Spleen (tissue), 11 donors: ENCODE data around the gene NCF4. TPM values are rescaled to one million over a fixed set of nuclear protein-coding genes. Genes with fewer than 3 reads are reported as not detected.
A peak's percentile ranks its signal among the peaks of the same experiment; 100 is the strongest.

Experiments used
- DNase-seq: peaks from one replicate; pipeline ENCODE4 v3.0.0-alpha.2; 2020
- H3K27ac ChIP-seq, 8 donors: fragments of 200-600 bp; sonication (generic) in 7 of 8; 1 replicate in 4 of 8; 2 replicates in 4 of 8; pipeline versions ENCODE4 v1.5.0 to v1.8.0; 2016 to 2021; ENCODE audit warnings: inconsistent platforms in 4 of 8, mild to moderate bottlenecking in 4 of 8, moderate library complexity in 1 of 8
- H3K27me3 ChIP-seq, 7 donors: fragments of 200-600 bp; sonication (generic) in 6 of 7; replicated peaks in 1 of 7; 1 replicate in 4 of 7; 2 replicates in 3 of 7; pipeline versions ENCODE4 v1.5.0 to v1.8.0; 2016 to 2021; ENCODE audit warnings: inconsistent platforms in 3 of 7, mild to moderate bottlenecking in 1 of 7
- H3K36me3 ChIP-seq, 6 donors: fragments of 200-600 bp; sonication (generic) in 5 of 6; 1 replicate in 4 of 6; 2 replicates in 2 of 6; pipeline versions ENCODE4 v1.5.0 to v1.8.0; 2016 to 2021; ENCODE audit warnings: inconsistent platforms in 2 of 6
- H3K4me1 ChIP-seq, 6 donors: fragments of 200-600 bp; sonication (generic) in 5 of 6; 1 replicate in 3 of 6; 2 replicates in 3 of 6; pipeline versions ENCODE4 v1.5.0 to v1.8.0; 2016 to 2021; ENCODE audit warnings: inconsistent platforms in 3 of 6
- H3K4me3 ChIP-seq, 8 donors: fragments of 200-600 bp; sonication (generic) in 7 of 8; 1 replicate in 4 of 8; 2 replicates in 4 of 8; pipeline versions ENCODE4 v1.5.0 to v1.8.0; 2016 to 2021; ENCODE audit warnings: inconsistent platforms in 4 of 8, mild to moderate bottlenecking in 4 of 8, moderate library complexity in 2 of 8
- H3K9me3 ChIP-seq, 8 donors: fragments of 200-600 bp; sonication (generic) in 7 of 8; 1 replicate in 4 of 8; 2 replicates in 4 of 8; pipeline versions ENCODE4 v1.5.0 to v1.8.0; 2016 to 2021; ENCODE audit warnings: inconsistent platforms in 4 of 8
- CTCF ChIP-seq, 11 experiments: fragments of 200-600 bp in 7 of 11; fragments of 450-650 bp in 4 of 11; sonication (generic) in 4 of 11; IDR thresholded peaks in 8 of 11; conservative IDR thresholded peaks in 3 of 11; 1 replicate in 7 of 11; 2 replicates in 4 of 11; pipeline versions ENCODE4 v1.4.0 to v1.8.0; 2016 to 2021; ENCODE audit warnings: antibody characterized with exemption in 11 of 11, inconsistent platforms in 4 of 11, mild to moderate bottlenecking in 1 of 11
- POLR2A ChIP-seq, 3 donors: fragments of 450-650 bp; IDR thresholded peaks; one replicate each; pipeline ENCODE4 v1.5.1; 2017; ENCODE audit warnings: antibody characterized with exemption in 3 of 3, mild to moderate bottlenecking in 1 of 3
- POLR2AphosphoS5 ChIP-seq, 3 donors: sonication (generic); formaldehyde crosslinking; IDR thresholded peaks; one replicate each; pipeline ENCODE4 v1.5.1; 2017; ENCODE audit warnings: antibody characterized with exemption in 3 of 3
- WGBS, 5 donors: extraction: QIAGEN DNeasy Blood & Tissue Kit in 3 of 5; methylation state at CpG; one replicate each; pipeline versions ENCODE4 v1.1.5 to v1.1.7; 2013 to 2018; 5-methylcytosine and 5-hydroxymethylcytosine counted together
- intact Hi-C: fragments of 100-400 bp; cut with DNase I; formaldehyde crosslinking; loops from one replicate; pipeline ENCODE4 v1.15.0; 2023; ENCODE audit warnings: low total_unique reads
- polyA plus RNA-seq, 3 donors: library from polyadenylated mRNA; stranded (reverse); fragments of 200-250 nt; gene quantifications; one replicate each; pipeline ENCODE4 v1.2.1, GENCODE V29; 2013
- total RNA-seq, 7 donors: library from RNA; depleted of rRNA in 3 of 7; stranded (reverse); fragments of >200 nt in 3 of 7; fragmentation: NEBNext Ultra II Directional in 4 of 7; extraction: Animal tissue kit (Norgen Biotek cat#: 25700) in 4 of 7; gene quantifications; one replicate each; pipeline versions ENCODE4 v1.1.0 to v1.2.1, GENCODE V29; 2016 to 2021
- donor health status: healthy with polysubstance abuse.
- donor health status: DM: no; HTN: no; CAD: no; lungs with moderate emphysema.
- donor health status: DM: no; HTN: no; CAD: no.
- donor health status: Bipolar disorder and iron deficiency.
- donor health status: healthy.
- donor health status: DM: no; HTN: no; CAD: no.
- donor health status: DM: yes; HTN: yes; CAD: no.

Gene NCF4
- total and polyA plus RNA-seq, 10 donors: 89.0 to 222 (median 154) TPM

GRCh38 chr22:36850682-36851081 lies 10.1 kb upstream of the NCF4 start:
- intact Hi-C loops: loop anchor here (5.0 kb wide), 1 partner anchor 83 kb away; no protein-coding TSS in a partner anchor
- no peaks in the 10 kb centered on the region for H3K36me3 ChIP-seq
- H3K27ac ChIP-seq: no peak overlapping the region
- WGBS, 5 donors: 85 to 91% (median 89%) methylated on average over 10 of the region's 10 CpGs
- TF ChIP-seq CTCF (IDR thresholded peaks at IDR 0.05 in 8 of 11, conservative IDR thresholded peaks at IDR 0.05 in 3 of 11) (no peak), POLR2A (IDR thresholded peaks at IDR 0.05) (no peak), POLR2AphosphoS5 (IDR thresholded peaks at IDR 0.05) (no peak)
- peaks cover 0 to 16% (median 10%) of the 10 kb centered on the region in 6 donors for H3K4me1 ChIP-seq
- H3K27me3 ChIP-seq: peaks cover 0 to 45% (median 0%) of the 10 kb centered on the region in 7 donors
- no peak overlapping the region for H3K4me3 ChIP-seq
- peaks cover 0 to 7% (median 0%) of the 10 kb centered on the region in 8 donors for H3K9me3 ChIP-seq
- no peak for DNase-seq

GRCh38 chr22:36852056-36852973 lies 8.5 kb upstream of the NCF4 start:
- intact Hi-C loops: loop anchor here (5.0 kb wide), 1 partner anchor 85 kb away; no protein-coding TSS in a partner anchor
- no peaks in the 10 kb centered on the region for H3K36me3 ChIP-seq
- no peak for DNase-seq
- no peak overlapping the region for H3K27ac ChIP-seq
- TF ChIP-seq POLR2A (IDR thresholded peaks at IDR 0.05) (no peak), CTCF (IDR thresholded peaks at IDR 0.05 in 8 of 11, conservative IDR thresholded peaks at IDR 0.05 in 3 of 11) (no peak), POLR2AphosphoS5 (IDR thresholded peaks at IDR 0.05) (no peak)
- peaks cover 2 to 31% (median 20%) of the 10 kb centered on the region in 6 donors for H3K4me1 ChIP-seq
- H3K4me3 ChIP-seq: no peak overlapping the region
- H3K27me3 ChIP-seq: peaks cover 0 to 29% (median 0%) of the 10 kb centered on the region in 7 donors
- 86 to 94% (median 91%) methylated on average over 7 of the region's 7 CpGs for WGBS, 5 donors
- peaks cover 0 to 7% (median 0%) of the 10 kb centered on the region in 8 donors for H3K9me3 ChIP-seq

GRCh38 chr22:36853407-36854099 lies 7.3 kb upstream of the NCF4 start:
- H3K9me3 ChIP-seq: peaks cover 0 to 7% (median 0%) of the 10 kb centered on the region in 8 donors
- TF ChIP-seq POLR2A (IDR thresholded peaks at IDR 0.05) (no peak), POLR2AphosphoS5 (IDR thresholded peaks at IDR 0.05) (peak; percentile 21 to 40 (median 37)), CTCF (IDR thresholded peaks at IDR 0.05 in 8 of 11, conservative IDR thresholded peaks at IDR 0.05 in 3 of 11) (peak; percentile 55 to 90 (median 66))
- no peaks in the 10 kb centered on the region for H3K36me3 ChIP-seq
- DNase-seq: peak; percentile 96
- intact Hi-C loops: loop anchor here (5.0 kb wide), 1 partner anchor 86 kb away; no protein-coding TSS in a partner anchor
- H3K27me3 ChIP-seq: peaks cover 0 to 18% (median 0%) of the 10 kb centered on the region in 7 donors
- peaks cover 2 to 43% (median 20%) of the 10 kb centered on the region in 6 donors for H3K4me1 ChIP-seq
- whole genome bisulfite sequencing, 5 donors: 38 to 45% (median 40%) methylated on average over 16 of the region's 16 CpGs
- peak overlapping the region in 6 of 8 donors; percentile 14 to 83 (median 34) for H3K27ac ChIP-seq
- peak overlapping the region in 4 of 8 donors; percentile 6 to 48 (median 10) for H3K4me3 ChIP-seq
